Stimulated activated CD4-positive, alpha-beta T cell treated with anti-CD3 and anti-CD28 coated beads, Interleukin-1b, Interleukin-23, amount 100 ng/mL, for 1 hour (primary cell): ENCODE results near the gene P3R3URF.

Experiments
- DNase-seq, 2 donors: peaks; one replicate each; pipeline ENCODE4 v3.0.0-alpha.2; 2020; ENCODE audit warnings: low read depth in 2 of 2

Gene P3R3URF

DNA sequence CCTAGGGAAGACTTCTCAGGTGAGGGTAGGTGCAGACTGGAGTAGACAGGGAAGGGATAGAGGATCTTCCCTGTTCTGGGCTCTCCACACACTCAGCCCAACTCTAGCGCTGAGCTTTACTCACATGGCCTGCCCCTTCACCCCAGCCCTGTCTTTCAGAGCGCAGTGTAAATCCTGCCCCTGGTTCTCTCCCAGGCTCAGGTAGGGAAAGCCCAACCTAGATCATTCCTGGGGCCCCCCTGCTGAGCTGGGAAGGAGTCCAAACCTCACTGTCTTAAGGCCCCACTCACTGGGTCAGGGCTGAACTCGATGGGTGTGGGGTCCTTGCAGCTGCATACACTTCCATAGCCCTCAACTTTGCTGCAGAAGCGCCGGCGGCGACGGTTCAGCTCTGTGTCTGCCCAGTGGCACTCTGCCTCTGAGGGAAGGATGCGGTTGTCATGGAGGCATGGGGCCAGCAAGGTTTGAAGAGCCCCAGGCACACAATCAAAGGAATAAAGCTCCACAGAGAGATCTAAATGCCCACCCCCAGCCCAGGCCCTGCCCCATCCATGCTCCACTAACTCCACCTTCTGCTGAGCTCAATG is 17.8 kb upstream of the P3R3URF start:
- DNase-seq: no peak

GRCh38 chr1:46193285-46193684 is 17.0 kb upstream of the P3R3URF start:
- DNase-seq: no peak

DNA sequence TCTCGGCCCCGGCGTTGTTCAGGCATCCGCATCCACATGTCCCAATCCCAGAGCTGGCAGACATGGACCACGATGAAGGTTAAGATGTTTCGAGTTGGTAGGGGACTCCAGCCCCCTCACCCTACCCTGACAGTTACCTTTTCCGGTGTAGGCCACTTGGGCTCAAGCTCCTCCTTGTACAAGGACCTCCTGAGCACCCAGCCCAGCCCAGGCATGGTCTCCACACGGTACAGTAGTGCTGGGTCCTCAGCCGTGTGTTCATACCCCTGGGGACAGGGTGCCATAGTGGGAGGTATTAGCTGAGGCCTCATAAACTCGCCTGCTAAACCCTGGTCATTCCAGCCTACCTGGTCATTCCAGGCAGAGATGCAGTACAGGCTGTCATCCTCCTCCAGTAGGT is 15.9 kb upstream of the P3R3URF start:
- no peak for DNase-seq

- DNase-seq: no peak
Measured at GRCh38 chr1:46191033-46191701, 14.9 kb upstream of the P3R3URF start.

- no peak for DNase-seq
Measured at GRCh38 chr1:46190539-46190938, 14.3 kb upstream of the P3R3URF start.

DNA sequence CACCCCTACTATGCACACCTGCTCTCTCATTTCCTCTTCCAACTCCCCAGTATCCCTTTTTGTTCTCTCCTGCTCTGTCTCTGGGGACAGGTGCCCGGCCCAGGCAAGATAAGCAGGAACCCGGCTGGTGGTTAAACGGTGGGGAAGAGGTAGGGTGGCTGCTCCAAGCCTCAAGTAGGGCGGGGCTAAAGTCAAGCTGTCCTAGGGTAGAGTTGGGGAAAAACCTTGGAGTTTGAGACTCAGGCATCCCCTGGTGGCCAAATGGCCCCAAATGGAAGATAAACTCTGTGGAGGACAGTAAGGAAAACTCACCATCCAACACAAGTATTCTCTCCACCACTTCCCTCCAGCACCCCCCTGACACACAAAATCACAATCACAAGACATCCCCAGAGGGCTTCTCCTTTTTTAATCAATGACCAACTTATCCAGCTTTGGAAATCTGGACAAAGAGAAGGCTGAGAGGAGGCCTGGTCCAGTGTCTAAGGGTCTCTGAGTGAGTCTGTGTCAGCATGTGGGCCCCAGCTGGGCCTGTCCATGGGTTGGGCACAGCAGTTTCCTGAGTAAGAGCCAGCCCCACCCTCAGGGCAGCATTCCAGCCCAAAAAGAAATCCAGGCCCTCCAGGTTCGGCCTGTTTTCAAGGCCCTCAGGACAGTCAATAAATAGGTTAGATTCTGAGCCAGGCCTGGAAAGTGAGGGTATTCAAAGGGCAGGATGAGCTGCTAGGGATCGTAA is 12.2 kb upstream of the P3R3URF start:
- no peak for DNase-seq

DNA sequence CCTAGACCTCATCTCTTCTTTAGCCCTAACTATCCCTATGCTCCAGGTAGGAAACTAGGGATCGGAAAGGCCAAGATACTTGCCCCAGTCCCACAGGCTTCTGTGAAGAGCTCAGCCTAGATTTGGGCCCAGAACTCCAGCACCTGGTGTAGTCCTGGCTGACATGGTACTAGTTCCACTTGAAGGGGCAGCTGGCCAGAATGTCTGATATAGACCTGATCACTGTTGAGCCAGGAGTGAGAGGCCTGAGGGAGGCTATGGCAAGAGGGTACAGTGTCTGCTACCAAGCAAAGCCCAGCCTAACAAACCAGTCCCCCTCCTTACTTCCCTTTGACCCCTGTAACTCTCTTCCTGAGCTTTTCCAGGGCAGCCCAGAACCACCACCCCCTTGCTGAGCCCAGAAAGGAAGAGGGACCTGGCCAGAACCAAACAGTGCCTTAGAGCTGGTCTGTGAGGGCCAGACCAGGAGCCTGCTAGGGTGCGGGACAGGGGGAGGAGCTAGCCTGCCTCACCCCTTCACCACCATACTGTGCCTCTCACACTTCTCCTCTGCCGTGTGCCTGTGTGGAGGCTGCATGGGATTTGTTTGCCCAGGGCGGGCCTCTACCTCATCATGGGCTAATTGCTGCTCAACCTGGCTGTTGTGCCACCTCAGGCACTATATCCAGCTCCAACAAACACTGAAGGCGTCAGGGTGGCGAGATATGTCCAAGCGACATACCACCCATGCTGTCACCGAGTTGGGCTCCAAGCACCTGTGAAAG is 11.0 kb upstream of the P3R3URF start:
- DNase-seq: no peak

DNA sequence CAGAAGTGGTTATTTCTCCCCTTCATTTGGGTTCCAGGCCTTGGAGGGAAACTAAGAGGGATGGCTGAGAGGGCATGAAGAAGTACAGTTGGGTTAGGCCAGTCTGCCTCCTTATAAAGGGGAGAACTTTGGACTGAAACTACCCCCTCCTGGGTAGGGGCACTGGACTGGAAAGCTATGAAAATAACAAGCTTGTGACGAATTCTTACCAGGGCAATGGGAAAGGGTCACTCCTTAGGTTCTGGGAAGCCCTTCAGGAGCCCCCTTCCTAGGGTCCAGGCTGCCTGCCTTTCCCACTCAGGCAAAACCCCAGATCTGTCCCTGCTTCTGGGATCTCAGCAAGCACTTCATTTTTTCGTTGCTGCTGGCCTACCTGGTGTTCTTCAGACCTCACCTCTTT is 9.8 kb upstream of the P3R3URF start:
- DNase-seq: no peak

GRCh38 chr1:46184920-46185658 is 8.8 kb upstream of the P3R3URF start:
- peak in 1 of 2 donors; percentile 40 for DNase-seq

- DNase-seq: no peak
Measured at GRCh38 chr1:46183926-46184557, 7.8 kb upstream of the P3R3URF start.

DNA sequence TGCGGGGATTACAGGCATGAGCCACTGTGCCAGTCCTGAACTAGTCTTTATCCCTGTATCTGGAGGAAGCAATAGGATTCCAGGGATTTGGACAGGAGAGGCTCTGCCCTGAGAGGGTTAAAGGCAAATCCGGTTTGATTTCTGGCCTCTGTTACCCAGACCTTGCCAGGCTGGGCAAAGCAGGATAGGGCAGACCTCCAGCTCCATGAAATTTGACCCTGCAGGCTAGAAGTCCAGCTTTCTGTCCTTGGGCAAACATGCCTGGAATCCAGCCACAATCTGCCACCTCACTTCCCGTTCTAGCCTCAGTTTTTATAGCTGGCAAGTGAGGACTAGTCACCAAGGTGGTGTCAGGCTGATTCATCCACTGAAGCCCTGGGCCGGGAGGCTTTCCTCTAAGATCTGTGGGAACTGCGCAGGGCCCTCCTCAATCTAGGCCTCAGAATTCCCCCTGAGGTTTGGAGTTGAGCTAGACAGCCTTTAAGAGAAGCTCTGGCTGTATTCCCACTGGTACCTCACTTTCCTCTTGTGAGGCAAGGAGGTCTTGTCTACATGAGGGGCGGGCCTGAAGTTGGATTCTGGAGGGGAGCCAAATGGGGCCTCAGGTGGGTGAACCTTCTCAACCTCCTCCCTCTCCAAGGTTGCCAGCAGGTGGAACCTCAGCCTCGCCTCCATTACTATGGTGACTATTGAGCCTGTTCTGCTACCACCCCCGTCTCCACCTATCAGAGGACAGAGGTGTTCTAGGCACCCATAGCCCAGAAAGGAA is 7.0 kb upstream of the P3R3URF start:
- no peak for DNase-seq

DNA sequence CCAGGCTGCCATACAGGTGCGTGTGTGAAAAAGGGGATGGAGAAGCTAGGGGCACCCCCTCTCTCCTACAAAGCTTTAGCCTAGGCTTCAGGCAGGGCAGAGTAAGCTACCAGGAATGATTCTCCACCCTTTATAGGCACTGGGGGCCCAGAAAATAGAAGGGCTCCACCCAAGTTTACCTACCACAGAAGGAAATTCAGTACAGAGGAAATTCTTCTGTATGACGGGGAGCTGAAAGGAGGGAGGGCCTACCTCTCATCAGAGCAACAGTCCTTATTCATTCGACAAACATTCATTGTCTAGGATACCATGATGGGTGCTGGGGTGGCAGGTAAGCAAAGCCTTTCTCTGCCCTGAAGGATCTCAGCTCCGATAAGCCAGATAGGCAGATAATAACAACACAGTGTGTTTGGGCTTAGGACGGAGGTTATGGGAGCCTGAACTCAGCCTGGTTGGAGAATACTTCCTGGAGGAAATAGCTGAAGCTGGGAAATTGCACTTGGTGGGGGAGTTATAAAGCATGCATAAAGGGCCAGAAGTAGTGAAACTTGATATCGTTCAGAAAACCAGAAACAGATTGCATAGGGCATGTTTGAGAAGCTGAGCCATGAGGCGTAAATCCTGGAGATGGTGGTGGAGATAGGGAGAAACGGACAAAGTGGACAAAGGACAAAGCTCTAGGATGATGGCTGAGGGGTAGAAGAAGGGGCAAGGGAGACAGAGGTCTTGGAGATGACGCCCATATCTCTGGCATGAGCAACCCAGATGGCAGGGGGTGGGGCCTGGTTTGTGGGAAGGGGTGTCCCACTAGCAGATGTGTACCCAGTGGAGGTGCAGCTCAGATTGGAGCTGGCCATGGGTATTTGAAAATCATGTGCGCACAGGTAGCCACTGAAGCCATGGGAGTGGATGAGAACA is 5.3 kb upstream of the P3R3URF start:
- DNase-seq: no peak

DNA sequence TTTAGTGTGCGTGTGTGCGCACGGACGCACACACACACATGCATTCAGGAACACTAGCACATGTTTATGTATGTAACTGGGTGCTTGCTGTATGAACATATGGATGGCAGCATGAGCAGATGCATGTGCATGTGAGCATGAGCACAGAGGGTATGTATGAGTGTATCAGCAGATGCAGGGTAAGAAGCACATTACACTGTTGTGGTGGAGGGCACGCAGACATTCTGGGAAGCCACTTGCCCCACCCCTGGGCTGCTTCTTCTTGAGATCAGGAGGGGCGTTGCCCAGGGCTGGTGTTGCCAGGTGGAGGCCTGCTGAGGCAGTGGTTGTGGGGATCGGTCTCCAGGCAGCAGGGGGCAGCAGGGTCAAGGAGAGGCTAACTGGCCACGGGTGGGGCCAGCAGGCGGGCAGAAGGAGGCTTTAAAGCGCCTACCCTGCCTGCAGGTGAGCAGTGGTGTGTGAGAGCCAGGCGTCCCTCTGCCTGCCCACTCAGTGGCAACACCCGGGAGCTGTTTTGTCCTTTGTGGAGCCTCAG is 3.9 kb upstream of the P3R3URF start:
- no peak for DNase-seq

GRCh38 chr1:46179138-46180081 is 3.1 kb upstream of the P3R3URF start:
- peak; percentile 18 to 44 for DNase-seq

DNA sequence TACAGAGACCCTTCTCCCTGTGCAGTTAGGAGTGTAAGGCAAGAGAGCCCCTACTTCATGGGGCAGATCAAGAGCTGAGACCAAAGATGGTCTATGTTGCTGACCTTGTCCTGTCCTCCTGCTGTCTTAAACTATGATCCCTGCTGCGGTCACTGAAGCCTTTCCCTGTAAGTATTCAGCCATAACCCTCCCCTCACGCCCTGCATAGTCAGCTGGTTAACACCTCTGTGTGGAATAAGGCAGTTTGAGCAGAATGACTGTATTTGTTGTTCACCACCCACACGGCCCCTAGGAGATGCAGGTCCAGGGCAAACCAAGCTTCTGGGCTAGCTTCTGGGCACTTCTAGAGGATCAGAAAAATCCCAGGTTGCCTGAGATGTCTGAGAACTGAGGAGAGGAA is 1.0 kb downstream of the P3R3URF start:
- DNase-seq: no peak

DNA sequence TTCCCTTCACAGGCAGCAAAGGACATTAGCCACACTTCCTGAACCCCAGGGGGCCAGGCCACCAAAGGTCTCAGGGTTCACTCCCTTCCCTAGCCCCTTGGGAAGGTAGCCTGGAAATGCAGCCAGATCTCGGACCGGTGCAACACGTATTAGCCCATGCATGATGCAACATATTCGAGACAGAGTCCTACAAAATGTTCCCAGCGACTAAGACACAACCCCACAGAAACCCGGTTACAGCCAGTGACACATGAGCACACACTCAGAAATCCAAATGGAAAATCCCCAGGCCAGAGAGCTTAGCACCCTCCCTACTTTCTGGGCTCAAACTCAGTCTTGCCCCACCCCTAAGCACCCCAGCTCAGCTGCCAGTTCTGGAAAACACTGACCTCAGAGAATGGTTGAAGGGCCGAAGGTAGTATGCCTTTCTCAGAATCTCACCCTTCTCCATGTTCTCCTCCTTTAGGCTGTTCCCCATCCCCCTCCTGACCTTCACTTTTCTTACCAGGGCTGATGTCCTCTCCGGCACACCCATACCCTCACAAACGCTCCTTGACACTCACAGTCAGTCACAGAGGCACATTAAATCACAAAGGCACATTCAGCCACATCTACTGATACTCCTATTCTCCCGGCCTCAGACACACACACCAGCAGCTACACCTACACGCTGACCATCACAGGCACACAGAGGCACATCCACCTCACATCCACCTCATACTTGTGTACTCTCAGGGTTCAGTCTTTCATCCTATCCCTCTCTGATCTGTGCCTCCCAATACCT is 1.6 kb downstream of the P3R3URF start, which contains the start of gene TSPAN1:
Gene TSPAN1 (plus strand): TSS at position 640 of the 784 bp plus-strand sequence. CDS start 6,021 bp downstream, outside the sequence.
- DNase-seq: no peak

DNA sequence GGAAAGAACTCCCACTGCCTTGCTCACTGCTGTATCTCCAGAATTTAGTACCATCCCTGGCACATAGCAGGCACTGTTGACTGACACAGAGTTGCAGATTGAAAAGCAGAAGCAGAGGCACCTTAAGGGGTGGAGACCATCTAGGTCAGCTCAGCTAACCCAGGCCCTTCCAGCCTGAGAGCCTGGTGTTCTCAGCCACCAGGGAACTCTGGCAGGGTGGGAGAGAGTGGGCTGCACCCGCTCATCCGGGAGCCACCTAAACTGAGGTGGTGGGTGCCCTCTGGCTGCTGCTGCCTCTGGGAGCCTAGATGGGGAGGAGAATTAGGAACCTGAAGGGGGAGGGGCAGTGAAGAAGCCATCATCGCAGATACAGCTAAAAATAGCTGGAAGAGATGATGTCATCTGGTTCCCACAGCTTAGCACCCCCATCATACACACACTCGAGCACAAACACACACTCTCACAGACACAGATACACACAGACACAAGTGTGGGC is 2.9 kb downstream of the P3R3URF start:
- no peak for DNase-seq
